Keratinocyte (primary cell): Measurements from ENCODE around the gene CTIF. TPM values are rescaled to one million over a fixed set of nuclear protein-coding genes. Genes with fewer than 3 reads are reported as not detected.
A peak's percentile ranks its signal among the peaks of the same experiment; 100 is the strongest.

Experiments used
- DNase-seq: peaks from one replicate; pipeline ENCODE4 v3.0.0-alpha.2; 2011; ENCODE audit warnings: low read depth, missing footprints, low spot score
- FAIRE-seq: peaks from 2 replicates; lab custom pipeline; 2011; peaks lifted over from hg19 to GRCh38; lab: Jason Lieb, UNC
- H2AFZ ChIP-seq: 2 replicates; pipeline ENCODE4 v1.6.0; 2012; ENCODE audit warnings: low read length, control low read depth, inconsistent platforms; ENCODE audit not compliant: control insufficient read depth
- H3K27ac ChIP-seq: 2 replicates; pipeline ENCODE4 v1.5.1; 2011; ENCODE audit warnings: low read length; ENCODE audit not compliant: control insufficient read depth, insufficient read depth
- H3K27me3 ChIP-seq: 3 replicates; pipeline ENCODE4 v1.6.0; 2011; ENCODE audit warnings: low read length; ENCODE audit not compliant: control insufficient read depth, insufficient read depth; ENCODE audit errors: extremely low read depth
- H3K36me3 ChIP-seq, 2 experiments: 2 replicates in 1 of 2; 3 replicates in 1 of 2; pipeline ENCODE4 v1.5.1; 2011; ENCODE audit warnings: low read length in 2 of 2, mild to moderate bottlenecking in 1 of 2; ENCODE audit not compliant: control insufficient read depth in 2 of 2, insufficient read depth in 2 of 2; ENCODE audit errors: extremely low read depth in 1 of 2
- H3K4me1 ChIP-seq: 3 replicates; pipeline ENCODE4 v1.5.1; 2011; ENCODE audit warnings: low read length; ENCODE audit not compliant: control insufficient read depth, insufficient read depth; ENCODE audit errors: extremely low read depth
- H3K4me2 ChIP-seq: 3 replicates; pipeline ENCODE4 v1.6.0; 2011; ENCODE audit warnings: low read depth, low read length; ENCODE audit not compliant: control insufficient read depth, insufficient read depth; ENCODE audit errors: extremely low read depth
- H3K4me3 ChIP-seq, 3 experiments: fragments of 200-600 bp in 1 of 3; sonication (generic) in 1 of 3; 2 replicates in 2 of 3; 3 replicates in 1 of 3; pipeline ENCODE4 v1.5.1; 2011 to 2016; ENCODE audit warnings: low read length in 3 of 3, mild to moderate bottlenecking in 3 of 3, control low read depth in 2 of 3, inconsistent platforms in 1 of 3, low read depth in 1 of 3, mixed read lengths in 1 of 3, mixed run types in 1 of 3, moderate library complexity in 1 of 3; ENCODE audit not compliant: control insufficient read depth in 2 of 3, insufficient read depth in 2 of 3; ENCODE audit errors: extremely low read depth in 1 of 3
- H3K79me2 ChIP-seq: 2 replicates; pipeline ENCODE4 v1.6.0; 2012; ENCODE audit warnings: low read length; ENCODE audit not compliant: control insufficient read depth, insufficient read depth
- H3K9ac ChIP-seq: 3 replicates; pipeline ENCODE4 v1.6.0; 2011; ENCODE audit warnings: low read length; ENCODE audit not compliant: control insufficient read depth, insufficient read depth; ENCODE audit errors: extremely low read depth
- H3K9me1 ChIP-seq: 3 replicates; pipeline ENCODE4 v1.6.0; 2011; ENCODE audit warnings: low read length; ENCODE audit not compliant: control insufficient read depth, insufficient read depth; ENCODE audit errors: extremely low read depth
- H3K9me3 ChIP-seq: 2 replicates; pipeline ENCODE4 v1.5.1; 2012; ENCODE audit warnings: low read depth, low read length; ENCODE audit not compliant: control insufficient read depth
- H4K20me1 ChIP-seq: 3 replicates; pipeline ENCODE4 v1.6.0; 2011; ENCODE audit warnings: low read length; ENCODE audit not compliant: control insufficient read depth, insufficient read depth; ENCODE audit errors: extremely low read depth
- CTCF ChIP-seq, 3 experiments: IDR thresholded peaks in 1 of 3; conservative IDR thresholded peaks in 1 of 3; optimal IDR thresholded peaks in 1 of 3; 2 replicates in 2 of 3; 3 replicates in 1 of 3; pipeline versions ENCODE3 to v1.5.1; 2011; ENCODE audit warnings: low read length in 3 of 3, mild to moderate bottlenecking in 3 of 3, moderate library complexity in 2 of 3, control low read depth in 1 of 3, inconsistent platforms in 1 of 3; ENCODE audit not compliant: insufficient read depth in 2 of 3; ENCODE audit errors: extremely low read depth in 1 of 3
- EZH2 ChIP-seq: IDR thresholded peaks from one replicate; pipeline ENCODE4 v1.6.1; 2012; ENCODE audit warnings: inconsistent platforms, mild to moderate bottlenecking, low read length, moderate library complexity
- dilution Hi-C: fragments of 300-500 bp; cut with MboI; formaldehyde crosslinking; loops from one replicate; pipeline ENCODE4 v1.7.0; 2020; ENCODE audit warnings: low sequenced_read_pairs; ENCODE audit not compliant: extremely low pct_ligation_motif_present
- polyA plus RNA-seq, 5 experiments: library from polyadenylated mRNA; depleted of rRNA in 3 of 5; stranded (reverse) in 3 of 5; stranded (forward) in 1 of 5; unstranded in 1 of 5; fragments of >200 nt; gene quantifications; 1 replicate in 1 of 5; 2 replicates in 3 of 5; 3 replicates in 1 of 5; pipeline versions ENCODE4 v1.2.1 to v1.2.3, GENCODE V29; 2011 to 2012; ENCODE audit warnings: missing spikeins in 2 of 5, low read depth in 1 of 5, low replicate concordance in 1 of 5

Gene CTIF
- polyA plus RNA-seq, 1 donor (not counting 4 experiments of a cell fraction or from before 2014, with no cell fraction given), result 15.0 TPM

GRCh38 chr18:48536516-48536915 is 2.3 kb upstream of the CTIF start:
- Histone ChIP-seq H3K27ac (no peak overlapping the region), H3K9me1 (no peaks in the 10 kb centered on the region), H2AFZ (no peak overlapping the region), H3K36me3 (no peaks in the 10 kb centered on the region), H4K20me1 (peaks cover 2% of the 10 kb centered on the region), H3K9me3 (no peaks in the 10 kb centered on the region), H3K27me3 (no peaks in the 10 kb centered on the region), H3K4me2 (no peak overlapping the region), H3K4me3 (no peak overlapping the region), H3K4me1 (peaks cover 8% of the 10 kb centered on the region), H3K9ac (no peak overlapping the region), H3K79me2 (peaks cover 16% of the 10 kb centered on the region)
- no peak for TF ChIP-seq EZH2
- no peak for TF ChIP-seq CTCF (optimal IDR thresholded peaks at IDR 0.05 in 1 of 3, IDR thresholded peaks at IDR 0.05 in 1 of 3, conservative IDR thresholded peaks at IDR 0.05 in 1 of 3; ENCODE audit: extremely low read depth in 1 of 3, insufficient read depth in 2 of 3, low read length in 3 of 3)
- DNase-seq, result no peak
- FAIRE-seq, result no peak
- dilution Hi-C loops, result no loop called here

DNA sequence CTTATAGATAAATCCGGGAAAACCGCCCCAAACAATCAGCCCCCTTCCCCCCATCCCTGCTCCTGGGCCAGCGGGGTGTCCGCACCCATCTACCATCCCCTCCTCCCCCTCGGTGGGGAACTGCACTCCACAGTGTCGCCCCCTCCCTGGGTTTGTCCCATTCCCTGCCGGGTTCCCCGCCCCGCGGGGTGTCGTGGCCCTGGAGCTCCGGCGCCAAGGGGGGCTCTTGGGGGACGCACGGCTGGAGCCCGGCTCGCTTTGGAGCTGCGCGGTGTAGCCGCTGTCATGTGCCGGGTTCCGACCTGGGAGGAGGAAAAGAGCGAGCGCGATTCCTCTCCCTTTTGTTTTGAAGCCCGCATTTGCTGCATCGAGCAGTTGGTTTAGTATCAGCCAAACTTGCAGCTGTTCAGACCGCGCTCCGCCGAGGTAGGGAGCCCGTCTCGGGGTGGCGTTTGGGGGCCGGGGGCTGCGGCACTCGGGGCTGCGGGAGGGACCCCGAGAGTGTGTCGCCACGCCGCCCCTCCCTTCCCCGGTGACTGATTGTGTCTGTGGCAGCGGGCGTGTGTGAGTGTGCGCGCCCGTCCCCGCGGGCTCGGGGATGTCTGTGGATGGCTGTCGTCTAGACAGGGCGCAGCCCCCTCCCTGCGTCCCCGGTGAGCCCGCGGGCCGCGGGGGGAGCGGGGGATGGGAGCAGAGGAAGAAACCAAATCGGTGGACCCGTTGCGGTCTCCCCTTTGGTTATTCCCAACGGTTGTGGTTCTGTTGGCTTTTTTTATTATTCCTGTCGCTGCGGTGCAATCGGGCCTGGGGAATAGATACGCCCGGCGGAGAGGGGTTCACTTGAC is 797 bp downstream of the CTIF start:
- H3K9ac ChIP-seq, result peak overlapping the region; percentile 93
- TF ChIP-seq EZH2 (no peak), CTCF (optimal IDR thresholded peaks at IDR 0.05 in 1 of 3, IDR thresholded peaks at IDR 0.05 in 1 of 3, conservative IDR thresholded peaks at IDR 0.05 in 1 of 3; ENCODE audit: extremely low read depth in 1 of 3, insufficient read depth in 2 of 3, low read length in 3 of 3) (no peak)
- peak overlapping the region; percentile 54 for H2AFZ ChIP-seq
- dilution Hi-C loops, result no loop called here
- H3K27ac ChIP-seq, result peak overlapping the region; percentile 89
- H3K9me1 ChIP-seq, result no peaks in the 10 kb centered on the region
- H3K4me3 ChIP-seq, result peak overlapping the region; percentile 72 to 91 (median 83)
- H4K20me1 ChIP-seq, result peaks cover 2% of the 10 kb centered on the region
- no peaks in the 10 kb centered on the region for H3K9me3 ChIP-seq
- no peak for DNase-seq
- FAIRE-seq, result no peak
- H3K36me3 ChIP-seq, result no peaks in the 10 kb centered on the region
- H3K4me1 ChIP-seq, result peaks cover 29% of the 10 kb centered on the region
- H3K4me2 ChIP-seq, result peak overlapping the region; percentile 82
- peaks cover 44% of the 10 kb centered on the region for H3K79me2 ChIP-seq
- H3K27me3 ChIP-seq, result no peaks in the 10 kb centered on the region
